ENCODE measurements around the gene MX2.

DNA sequence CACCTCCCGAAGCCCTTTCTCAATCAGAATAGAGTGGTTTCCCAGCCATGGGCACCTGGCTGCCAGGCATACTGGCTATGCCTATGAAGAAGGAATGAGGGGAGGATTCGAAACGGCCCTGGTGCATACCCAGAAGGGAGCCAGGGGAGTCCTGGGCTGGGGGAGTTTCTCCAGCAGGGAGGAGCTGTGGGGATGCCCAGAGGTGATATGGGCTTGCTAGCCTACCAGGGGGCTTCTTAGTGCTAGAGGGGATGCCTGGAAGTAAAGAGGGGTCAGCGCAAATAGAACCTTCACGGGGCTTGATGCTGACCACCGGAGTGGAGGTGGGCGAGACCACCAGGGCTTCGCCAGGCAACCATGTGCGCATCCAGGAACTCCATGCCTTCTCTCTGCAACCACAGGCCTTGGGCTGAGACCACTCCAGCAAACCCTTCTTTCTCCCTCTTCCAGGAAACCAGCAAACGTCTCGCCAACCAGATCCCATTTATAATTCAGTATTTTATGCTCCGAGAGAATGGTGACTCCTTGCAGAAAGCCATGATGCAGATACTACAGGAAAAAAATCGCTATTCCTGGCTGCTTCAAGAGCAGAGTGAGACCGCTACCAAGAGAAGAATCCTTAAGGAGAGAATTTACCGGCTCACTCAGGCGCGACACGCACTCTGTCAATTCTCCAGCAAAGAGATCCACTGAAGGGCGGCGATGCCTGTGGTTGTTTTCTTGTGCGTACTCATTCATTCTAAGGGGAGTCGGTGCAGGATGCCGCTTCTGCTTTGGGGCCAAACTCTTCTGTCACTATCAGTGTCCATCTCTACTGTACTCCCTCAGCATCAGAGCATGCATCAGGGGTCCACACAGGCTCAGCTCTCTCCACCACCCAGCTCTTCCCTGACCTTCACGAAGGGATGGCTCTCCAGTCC, 46.0 kb downstream of the MX2 start:
- no peak for TF ChIP-seq EZH2 (IDR thresholded peaks at IDR 0.05; ENCODE audit: low read length, unreplicated experiment)
- TF ChIP-seq, protein P1, sequence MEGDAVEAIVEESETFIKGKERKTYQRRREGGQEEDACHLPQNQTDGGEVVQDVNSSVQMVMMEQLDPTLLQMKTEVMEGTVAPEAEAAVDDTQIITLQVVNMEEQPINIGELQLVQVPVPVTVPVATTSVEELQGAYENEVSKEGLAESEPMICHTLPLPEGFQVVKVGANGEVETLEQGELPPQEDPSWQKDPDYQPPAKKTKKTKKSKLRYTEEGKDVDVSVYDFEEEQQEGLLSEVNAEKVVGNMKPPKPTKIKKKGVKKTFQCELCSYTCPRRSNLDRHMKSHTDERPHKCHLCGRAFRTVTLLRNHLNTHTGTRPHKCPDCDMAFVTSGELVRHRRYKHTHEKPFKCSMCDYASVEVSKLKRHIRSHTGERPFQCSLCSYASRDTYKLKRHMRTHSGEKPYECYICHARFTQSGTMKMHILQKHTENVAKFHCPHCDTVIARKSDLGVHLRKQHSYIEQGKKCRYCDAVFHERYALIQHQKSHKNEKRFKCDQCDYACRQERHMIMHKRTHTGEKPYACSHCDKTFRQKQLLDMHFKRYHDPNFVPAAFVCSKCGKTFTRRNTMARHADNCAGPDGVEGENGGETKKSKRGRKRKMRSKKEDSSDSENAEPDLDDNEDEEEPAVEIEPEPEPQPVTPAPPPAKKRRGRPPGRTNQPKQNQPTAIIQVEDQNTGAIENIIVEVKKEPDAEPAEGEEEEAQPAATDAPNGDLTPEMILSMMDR (conservative IDR thresholded peaks at IDR 0.05; ENCODE audit: low read depth, low read length), result no peak
- TF ChIP-seq EZH2phosphoT487 (IDR thresholded peaks at IDR 0.05; ENCODE audit: borderline replicate concordance, low read length), result no peak
